Thyroid gland (tissue), 4 donors: Measurements from ENCODE around the gene VAV3.

ENCODE experiments used
- POLR2A ChIP-seq, 2 donors: fragments of 450-650 bp; IDR thresholded peaks; one replicate each; pipeline ENCODE4 v1.6.1; 2017; ENCODE audit warnings: antibody characterized with exemption in 2 of 2, mild to moderate bottlenecking in 2 of 2, moderate library complexity in 1 of 2
- TF ChIP-seq, protein P1 (sequence below), 6 experiments: fragments of 200-600 bp in 3 of 6; fragments of 450-650 bp in 3 of 6; sonication (generic) in 3 of 6; IDR thresholded peaks; one replicate each; pipeline ENCODE4 v1.5.1; 2016 to 2019; ENCODE audit warnings: antibody characterized with exemption in 6 of 6, mild to moderate bottlenecking in 2 of 6, inconsistent platforms in 1 of 6, moderate library complexity in 1 of 6

- TF ChIP-seq, protein P1, sequence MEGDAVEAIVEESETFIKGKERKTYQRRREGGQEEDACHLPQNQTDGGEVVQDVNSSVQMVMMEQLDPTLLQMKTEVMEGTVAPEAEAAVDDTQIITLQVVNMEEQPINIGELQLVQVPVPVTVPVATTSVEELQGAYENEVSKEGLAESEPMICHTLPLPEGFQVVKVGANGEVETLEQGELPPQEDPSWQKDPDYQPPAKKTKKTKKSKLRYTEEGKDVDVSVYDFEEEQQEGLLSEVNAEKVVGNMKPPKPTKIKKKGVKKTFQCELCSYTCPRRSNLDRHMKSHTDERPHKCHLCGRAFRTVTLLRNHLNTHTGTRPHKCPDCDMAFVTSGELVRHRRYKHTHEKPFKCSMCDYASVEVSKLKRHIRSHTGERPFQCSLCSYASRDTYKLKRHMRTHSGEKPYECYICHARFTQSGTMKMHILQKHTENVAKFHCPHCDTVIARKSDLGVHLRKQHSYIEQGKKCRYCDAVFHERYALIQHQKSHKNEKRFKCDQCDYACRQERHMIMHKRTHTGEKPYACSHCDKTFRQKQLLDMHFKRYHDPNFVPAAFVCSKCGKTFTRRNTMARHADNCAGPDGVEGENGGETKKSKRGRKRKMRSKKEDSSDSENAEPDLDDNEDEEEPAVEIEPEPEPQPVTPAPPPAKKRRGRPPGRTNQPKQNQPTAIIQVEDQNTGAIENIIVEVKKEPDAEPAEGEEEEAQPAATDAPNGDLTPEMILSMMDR (IDR thresholded peaks at IDR 0.05) = no peak
- no peak for TF ChIP-seq POLR2A (IDR thresholded peaks at IDR 0.05)
Measured at GRCh38 chr1:107653765-107654164, 311.2 kb downstream of the VAV3 start.
